ENCODE measurements around the gene RASA2. TPM values are rescaled to one million over a fixed set of nuclear protein-coding genes. Genes with fewer than 3 reads are reported as not detected.

Gene RASA2
- polyA plus RNA-seq (ENCODE audit: insufficient read length in 4 of 4), result 10 to 100 TPM; 18.8 to 26.8 (median 23.8) TPM

GRCh38 chr3:141486746-141487520, at the start of gene RASA2:
TSS of gene RASA2 (plus strand) at chr3:141487027. CDS start at chr3:141487084, 57 bp downstream.
- peak; percentile 27 to 53 (median 40) for DNase-seq (ENCODE audit: low read depth in 4 of 4, low spot score in 3 of 4)

DNA sequence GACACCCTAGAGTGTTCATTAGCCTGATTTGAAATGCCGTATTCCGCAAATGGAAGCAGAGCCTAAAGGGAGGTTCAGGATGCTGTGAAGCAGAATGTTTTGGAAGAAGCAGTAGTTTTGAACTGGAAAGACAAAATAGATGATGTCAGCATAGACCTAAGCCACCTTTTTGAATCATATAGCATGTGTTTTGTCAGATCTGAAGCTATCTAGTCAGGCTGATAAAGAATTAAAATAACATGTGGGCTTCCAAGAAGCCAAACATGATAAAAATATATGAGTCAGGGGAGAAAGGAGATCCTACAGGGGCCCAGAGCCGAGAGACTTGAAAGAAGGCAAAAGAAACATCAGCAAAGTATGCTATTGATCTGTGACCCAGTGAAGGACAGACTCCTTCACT, 47.2 kb upstream of the RASA2 start:
- no peak for DNase-seq (ENCODE audit: low read depth in 4 of 4, low spot score in 3 of 4)

- no peak for DNase-seq (ENCODE audit: low read depth in 4 of 4, low spot score in 3 of 4)
Observed at GRCh38 chr3:141440942-141441341, 45.9 kb upstream of the RASA2 start.

- no peak for DNase-seq (ENCODE audit: low read depth in 4 of 4, low spot score in 3 of 4)
Observed at GRCh38 chr3:141441381-141442364, 45.2 kb upstream of the RASA2 start.

DNA sequence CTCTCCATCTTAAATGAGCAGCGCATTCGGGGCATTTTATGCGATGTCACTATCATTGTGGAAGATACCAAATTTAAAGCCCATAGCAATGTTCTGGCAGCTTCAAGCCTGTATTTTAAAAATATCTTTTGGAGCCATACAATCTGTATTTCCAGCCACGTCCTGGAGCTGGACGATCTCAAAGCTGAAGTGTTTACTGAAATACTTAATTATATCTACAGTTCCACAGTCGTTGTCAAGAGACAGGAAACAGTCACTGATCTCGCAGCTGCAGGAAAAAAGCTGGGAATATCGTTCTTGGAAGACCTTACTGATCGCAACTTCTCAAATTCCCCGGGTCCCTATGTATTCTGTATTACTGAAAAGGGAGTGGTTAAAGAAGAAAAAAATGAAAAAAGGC, 44.4 kb upstream of the RASA2 start:
- DNase-seq (ENCODE audit: low read depth in 4 of 4, low spot score in 3 of 4), result no peak

GRCh38 chr3:141442914-141443313, 43.9 kb upstream of the RASA2 start:
- no peak for DNase-seq (ENCODE audit: low read depth in 4 of 4, low spot score in 3 of 4)

GRCh38 chr3:141444586-141445285, 42.1 kb upstream of the RASA2 start:
- no peak for DNase-seq (ENCODE audit: low read depth in 4 of 4, low spot score in 3 of 4)

- DNase-seq (ENCODE audit: low read depth in 4 of 4, low spot score in 3 of 4), result no peak
Observed at GRCh38 chr3:141445990-141446389, 40.8 kb upstream of the RASA2 start.

DNA sequence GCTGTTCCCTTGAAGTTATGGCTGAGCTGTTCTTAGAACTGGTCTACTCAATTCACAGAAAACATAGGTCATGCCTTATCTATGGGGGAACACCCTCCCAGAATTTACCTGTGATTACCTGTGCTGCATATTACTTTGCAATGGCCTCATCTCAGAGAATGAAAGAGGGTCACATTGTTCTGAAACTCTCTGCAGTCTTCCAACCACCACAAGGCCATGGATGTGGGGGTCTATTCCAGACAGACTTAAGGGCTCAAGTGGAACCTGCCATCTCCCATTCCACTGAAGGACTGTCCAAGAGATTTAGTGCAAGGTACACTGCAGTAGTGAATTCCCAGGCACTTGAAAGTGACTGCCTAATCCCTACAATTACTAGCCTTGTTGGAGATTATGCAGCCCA, 40.1 kb upstream of the RASA2 start:
- DNase-seq (ENCODE audit: low read depth in 4 of 4, low spot score in 3 of 4), result no peak

- no peak for DNase-seq (ENCODE audit: low read depth in 4 of 4, low spot score in 3 of 4)
Observed at GRCh38 chr3:141447383-141447782, 39.4 kb upstream of the RASA2 start.

GRCh38 chr3:141448606-141449220, 38.1 kb upstream of the RASA2 start:
- DNase-seq (ENCODE audit: low read depth in 4 of 4, low spot score in 3 of 4), result no peak

- DNase-seq (ENCODE audit: low read depth in 4 of 4, low spot score in 3 of 4), result no peak
Observed at GRCh38 chr3:141449424-141449823, 37.4 kb upstream of the RASA2 start.

DNA sequence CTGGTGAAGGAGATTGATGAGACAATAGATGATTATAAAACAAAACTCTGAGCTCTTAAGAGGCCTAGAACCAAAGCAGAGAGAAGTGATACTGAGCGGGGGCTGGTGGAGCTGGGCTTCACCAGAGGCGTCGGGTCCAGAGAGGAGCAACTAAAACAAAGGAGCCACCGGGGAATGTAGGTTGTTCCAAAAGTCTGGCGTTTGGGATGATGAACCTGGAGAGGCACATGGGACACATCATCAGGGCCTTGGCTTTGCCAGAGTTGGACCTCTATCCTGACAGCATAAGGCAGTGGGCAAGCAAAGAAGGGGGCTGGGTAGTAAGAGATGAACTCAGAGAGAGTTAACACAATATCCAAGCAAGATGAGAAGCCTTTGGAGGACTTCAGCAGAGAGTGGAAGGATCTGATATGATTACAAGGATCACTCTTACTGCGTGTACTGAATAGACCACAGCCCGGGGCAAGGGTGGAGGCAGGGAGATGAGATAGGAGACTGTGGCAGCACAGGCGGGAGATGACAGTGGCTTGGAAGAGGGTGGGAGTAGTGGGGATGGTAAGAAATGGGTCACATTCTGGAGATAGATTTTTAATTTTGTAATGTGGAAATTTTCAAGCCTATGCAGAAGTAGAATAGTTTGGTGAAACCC, 36.0 kb upstream of the RASA2 start:
- DNase-seq (ENCODE audit: low read depth in 4 of 4, low spot score in 3 of 4), result no peak

GRCh38 chr3:141452045-141452444, 34.8 kb upstream of the RASA2 start:
- peak in 2 of 4 donors; percentile 47 to 54 for DNase-seq (ENCODE audit: low read depth in 4 of 4, low spot score in 3 of 4)

DNA sequence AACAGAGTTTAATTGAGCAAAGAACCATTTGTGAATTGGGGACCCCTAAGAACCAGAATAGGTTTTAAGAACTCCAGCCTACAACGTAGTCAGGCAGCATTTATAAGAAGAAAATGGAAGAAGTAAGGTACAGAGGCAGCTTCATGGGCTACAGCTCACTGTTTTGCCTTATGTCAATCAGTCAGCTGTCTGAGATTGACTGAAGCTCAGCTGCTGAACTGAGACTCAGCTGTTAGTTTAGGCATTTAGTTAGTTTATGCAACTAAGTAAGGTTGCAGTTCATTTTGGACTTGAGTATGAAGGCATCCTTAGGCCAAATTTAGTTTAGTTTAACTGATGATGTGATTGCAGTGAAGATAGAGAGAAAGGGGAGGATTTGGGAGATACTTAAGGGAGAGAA, 34.1 kb upstream of the RASA2 start:
- DNase-seq (ENCODE audit: low read depth in 4 of 4, low spot score in 3 of 4), result no peak

DNA sequence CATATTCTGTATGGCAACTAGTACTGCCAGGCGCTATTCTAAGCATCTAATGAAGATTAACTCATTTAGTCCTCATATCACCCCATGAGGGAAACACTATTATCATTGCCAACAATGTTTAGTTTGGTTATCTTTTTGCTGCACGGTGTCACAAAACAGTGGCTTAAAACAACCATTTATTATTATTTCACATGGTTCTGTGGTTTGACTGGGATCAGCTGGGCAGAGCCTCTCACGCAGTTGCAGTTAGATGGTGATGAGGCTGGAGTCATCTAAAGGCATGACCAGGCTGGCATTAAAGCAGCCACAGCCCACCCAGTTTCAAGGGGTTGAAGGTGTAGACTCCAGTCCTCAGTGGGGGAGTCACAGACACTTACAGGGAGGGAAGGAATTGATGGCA, 32.8 kb upstream of the RASA2 start:
- DNase-seq (ENCODE audit: low read depth in 4 of 4, low spot score in 3 of 4), result no peak

DNA sequence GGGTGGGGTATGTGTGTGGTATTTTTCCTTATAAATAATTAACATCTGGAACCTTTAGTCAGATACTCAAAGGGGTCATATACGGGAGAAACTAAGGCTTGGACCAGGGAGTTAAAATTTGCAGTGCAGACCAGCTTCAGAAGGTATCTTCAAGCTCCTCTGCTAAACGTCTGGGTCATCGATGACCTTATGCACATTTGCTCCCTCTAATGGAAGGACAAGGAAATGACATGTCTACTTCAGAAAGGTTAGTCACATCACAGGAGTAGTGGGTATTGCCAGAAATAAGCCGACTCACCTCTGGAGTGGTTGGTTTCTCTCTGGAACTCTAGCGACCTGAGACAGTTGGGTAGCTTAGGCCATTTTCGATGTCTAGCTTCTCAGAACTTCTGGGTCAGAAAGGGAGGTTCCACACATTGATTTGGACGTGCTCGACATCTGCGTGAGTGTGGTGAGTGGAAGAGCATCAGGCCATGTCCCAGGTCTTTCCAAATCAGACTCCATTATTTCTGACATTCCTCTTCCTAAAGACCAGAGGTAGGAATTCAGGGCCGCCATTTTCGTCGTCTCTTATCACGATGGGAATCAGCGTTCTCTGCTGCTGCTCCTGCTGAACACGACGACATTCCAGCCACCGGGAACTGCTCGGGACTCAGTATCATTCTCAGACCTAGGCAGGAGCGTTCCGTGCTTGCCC, 31.8 kb upstream of the RASA2 start:
- no peak for DNase-seq (ENCODE audit: low read depth in 4 of 4, low spot score in 3 of 4)

DNA sequence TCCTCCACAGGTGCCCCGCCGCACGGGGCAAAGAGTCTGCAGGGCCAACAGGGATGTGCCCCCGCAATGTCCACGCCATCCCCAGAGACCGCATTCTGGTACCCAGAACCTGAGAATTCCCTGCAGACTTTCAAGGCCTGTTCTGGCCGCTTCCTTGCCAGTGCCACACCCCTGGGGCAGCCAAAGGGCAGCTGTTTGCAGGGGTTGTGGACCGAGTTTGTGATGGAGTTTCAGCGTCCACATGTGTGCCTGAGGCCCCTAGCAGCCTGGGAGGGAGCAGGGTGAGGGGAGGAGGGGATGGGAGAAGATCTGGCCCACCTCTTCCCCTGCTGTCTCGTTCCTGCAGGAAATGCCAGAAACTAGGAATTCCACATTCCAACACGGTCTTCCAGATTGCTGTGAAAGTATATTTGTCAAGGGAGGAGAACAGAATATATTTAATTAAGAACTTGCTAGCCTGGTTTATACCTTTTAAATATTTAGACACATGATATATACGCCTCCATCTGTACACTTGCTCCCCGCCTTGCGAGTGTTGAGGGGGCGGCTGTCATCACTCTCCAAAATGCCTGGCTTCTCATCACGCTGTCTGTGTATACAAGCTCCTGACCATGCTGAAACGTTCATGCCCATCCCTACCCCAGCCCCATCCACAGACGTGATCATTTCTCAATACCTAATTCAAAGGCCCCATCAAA, 31.1 kb upstream of the RASA2 start:
- no peak for DNase-seq (ENCODE audit: low read depth in 4 of 4, low spot score in 3 of 4)

GRCh38 chr3:141456301-141456625, 30.6 kb upstream of the RASA2 start:
- no peak for DNase-seq (ENCODE audit: low read depth in 4 of 4, low spot score in 3 of 4)

Measured in left renal pelvis (tissue), 4 donors.